WTC11 (cell line): Measurements from ENCODE around the gene PKHD1. TPM values are rescaled to one million over a fixed set of nuclear protein-coding genes. Genes with fewer than 3 reads are reported as not detected.

Experiments used
- ATAC-seq: fragments of 200-7000 bp; cut with Tn5 transposase; 2 replicates; pipeline ENCODE4 v1.10.0; 2021; ENCODE audit warnings: mild to moderate bottlenecking, moderate library complexity
- CTCF ChIA-PET: fragments of 300-600 bp; sonication (Branson Sonifier 250); formaldehyde crosslinking; loops from one replicate; lab custom pipeline; 2021; ENCODE audit warnings: antibody characterized with exemption; lab: Charles Lee
- POLR2A ChIA-PET: fragments of 350-600 bp; sonication (Branson Sonifier 250); formaldehyde crosslinking; loops from one replicate; lab custom pipeline; 2021; ENCODE audit warnings: antibody characterized with exemption; lab: Charles Lee
- DNase-seq: peaks from one replicate; pipeline ENCODE4 v3.0.0; 2021; ENCODE audit warnings: low spot score
- H3K27ac Mint-ChIP-seq: 2 replicates; pipeline ENCODE4 v1.8.0; 2021; ENCODE audit warnings: mixed read lengths
- H3K27me3 Mint-ChIP-seq: 2 replicates; pipeline ENCODE4 v1.8.0; 2021; ENCODE audit warnings: low read depth, mild to moderate bottlenecking, moderate library complexity, mixed read lengths
- H3K36me3 Mint-ChIP-seq: 2 replicates; pipeline ENCODE4 v1.8.0; 2021; ENCODE audit warnings: mixed read lengths
- H3K4me1 Mint-ChIP-seq: 2 replicates; pipeline ENCODE4 v1.8.0; 2022; ENCODE audit warnings: mixed read lengths
- H3K4me3 Mint-ChIP-seq: 2 replicates; pipeline ENCODE4 v1.8.0; 2021; ENCODE audit warnings: mild to moderate bottlenecking, moderate library complexity, mixed read lengths
- H3K9me3 Mint-ChIP-seq: 2 replicates; pipeline ENCODE4 v1.8.0; 2021; ENCODE audit warnings: mixed read lengths
- EMX1 ChIP-seq: fragments of 250-450 bp; sonication (Bioruptor Pico); IDR thresholded peaks from 2 replicates; pipeline ENCODE4 v1.8.0; 2021; ENCODE audit warnings: mild to moderate bottlenecking
- FOXJ3 ChIP-seq: sonication (generic); formaldehyde crosslinking; IDR thresholded peaks from 2 replicates; pipeline ENCODE4 v1.9.0; 2021; ENCODE audit warnings: missing genetic modification reagents, mild to moderate bottlenecking, borderline replicate concordance
- GRHL2 ChIP-seq: fragments of 250-450 bp; sonication (Bioruptor Pico); IDR thresholded peaks from 2 replicates; pipeline ENCODE4 v1.8.0; 2022; ENCODE audit warnings: mild to moderate bottlenecking, moderate library complexity; ENCODE audit not compliant: insufficient replicate concordance, severe bottlenecking
- HMGA2 ChIP-seq: fragments of 250-450 bp; sonication (Bioruptor Pico); IDR thresholded peaks from 2 replicates; pipeline ENCODE4 v1.4.0; 2021; ENCODE audit warnings: mild to moderate bottlenecking, moderate library complexity
- JUN ChIP-seq: sonication (generic); formaldehyde crosslinking; IDR thresholded peaks from 2 replicates; pipeline ENCODE4 v1.8.0; 2023; ENCODE audit warnings: mild to moderate bottlenecking, missing genetic modification reagents
- KAT7 ChIP-seq: sonication (generic); formaldehyde crosslinking; IDR thresholded peaks from 2 replicates; pipeline ENCODE4 v1.8.1; 2023; ENCODE audit warnings: missing genetic modification reagents, mild to moderate bottlenecking, borderline replicate concordance
- MXD4 ChIP-seq: fragments of 250-450 bp; sonication (Bioruptor Pico); IDR thresholded peaks from 2 replicates; pipeline ENCODE4 v1.8.0; 2021; ENCODE audit warnings: mild to moderate bottlenecking, moderate library complexity, borderline replicate concordance
- NFATC4 ChIP-seq: fragments of 250-450 bp; sonication (Bioruptor Pico); IDR thresholded peaks from 2 replicates; pipeline ENCODE4 v1.9.0; 2021; ENCODE audit warnings: mild to moderate bottlenecking
- RORB ChIP-seq: fragments of 250-450 bp; sonication (Bioruptor Pico); IDR thresholded peaks from 2 replicates; pipeline ENCODE4 v1.9.0; 2021; ENCODE audit warnings: mild to moderate bottlenecking
- SOX15 ChIP-seq: fragments of 250-450 bp; sonication (Bioruptor Pico); IDR thresholded peaks from 2 replicates; pipeline ENCODE4 v1.9.0; 2021; ENCODE audit warnings: mild to moderate bottlenecking
- ZNF121 ChIP-seq: sonication (generic); formaldehyde crosslinking; IDR thresholded peaks from 2 replicates; pipeline ENCODE4 v1.8.0; 2023; ENCODE audit warnings: missing genetic modification reagents
- total RNA-seq: library from RNA; stranded (reverse); gene quantifications from 3 replicates; pipeline ENCODE4 v1.2.3, GENCODE V29; 2021
- TF ChIP-seq, protein P1 (sequence below): sonication (generic); formaldehyde crosslinking; conservative IDR thresholded peaks from 2 replicates; pipeline ENCODE4 v1.8.1; 2023; ENCODE audit warnings: mild to moderate bottlenecking, low read depth, missing genetic modification reagents, moderate library complexity
- TF ChIP-seq, protein P2 (sequence below): sonication (generic); formaldehyde crosslinking; IDR thresholded peaks from 2 replicates; pipeline ENCODE4 v1.8.1; 2023; ENCODE audit warnings: mild to moderate bottlenecking, moderate library complexity, missing genetic modification reagents
- TF ChIP-seq, protein P3 (sequence below): sonication (generic); formaldehyde crosslinking; IDR thresholded peaks from 2 replicates; pipeline ENCODE4 v1.8.0; 2022; ENCODE audit warnings: missing genetic modification reagents
- TF ChIP-seq, protein P4 (sequence below): sonication (generic); formaldehyde crosslinking; conservative IDR thresholded peaks from 2 replicates; pipeline ENCODE4 v1.8.1; 2022; ENCODE audit warnings: mild to moderate bottlenecking, missing genetic modification reagents
- TF ChIP-seq, protein P5 (sequence below): sonication (generic); formaldehyde crosslinking; IDR thresholded peaks from 2 replicates; pipeline ENCODE4 v1.8.0; 2022; ENCODE audit warnings: mild to moderate bottlenecking, missing genetic modification reagents
- TF ChIP-seq, protein P6 (sequence below): sonication (generic); formaldehyde crosslinking; IDR thresholded peaks from 2 replicates; pipeline ENCODE4 v1.8.1; 2023; ENCODE audit warnings: mild to moderate bottlenecking, missing genetic modification reagents, borderline replicate concordance
- TF ChIP-seq, protein P7 (sequence below): fragments of 250-450 bp; sonication (Bioruptor Pico); IDR thresholded peaks from 2 replicates; pipeline ENCODE4 v1.9.0; 2021; ENCODE audit warnings: mild to moderate bottlenecking

Gene PKHD1
- total RNA-seq, 1 experiment from 2014 or later: 0.15 TPM

DNA sequence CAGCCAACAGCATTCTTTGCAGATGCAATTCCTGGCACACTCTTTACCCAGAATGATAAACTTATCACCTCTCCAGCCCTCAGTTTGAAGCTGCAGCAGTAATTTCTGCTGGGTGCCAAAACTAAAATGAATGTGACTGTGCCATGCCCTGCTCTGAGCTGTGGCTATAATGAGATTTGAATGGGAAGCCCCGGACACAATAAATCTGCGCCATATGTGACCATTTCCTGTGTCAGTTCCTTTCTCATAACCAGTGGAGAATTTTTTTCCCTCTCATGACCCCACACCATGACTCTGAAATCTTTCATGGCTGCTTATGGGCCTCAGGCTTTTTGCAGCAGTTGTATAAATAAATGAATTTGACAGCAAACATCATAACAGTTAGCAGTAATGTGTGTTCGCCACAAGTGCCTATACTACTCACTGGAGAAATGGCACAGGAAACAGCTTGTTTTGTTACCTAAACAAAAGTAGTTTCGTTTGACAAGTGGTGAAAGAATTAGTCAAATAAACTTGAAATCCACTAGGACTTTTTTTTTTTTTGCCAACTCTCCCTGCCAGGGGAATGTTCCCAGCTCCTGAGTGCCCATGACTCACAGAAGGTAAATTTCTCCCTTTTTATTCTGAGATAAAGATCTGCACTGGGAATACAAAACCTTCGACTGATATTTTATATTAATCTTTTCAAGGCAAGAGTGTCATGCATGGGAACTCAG, 408.4 kb downstream of the PKHD1 start (continued):
- TF ChIP-seq, protein P1, sequence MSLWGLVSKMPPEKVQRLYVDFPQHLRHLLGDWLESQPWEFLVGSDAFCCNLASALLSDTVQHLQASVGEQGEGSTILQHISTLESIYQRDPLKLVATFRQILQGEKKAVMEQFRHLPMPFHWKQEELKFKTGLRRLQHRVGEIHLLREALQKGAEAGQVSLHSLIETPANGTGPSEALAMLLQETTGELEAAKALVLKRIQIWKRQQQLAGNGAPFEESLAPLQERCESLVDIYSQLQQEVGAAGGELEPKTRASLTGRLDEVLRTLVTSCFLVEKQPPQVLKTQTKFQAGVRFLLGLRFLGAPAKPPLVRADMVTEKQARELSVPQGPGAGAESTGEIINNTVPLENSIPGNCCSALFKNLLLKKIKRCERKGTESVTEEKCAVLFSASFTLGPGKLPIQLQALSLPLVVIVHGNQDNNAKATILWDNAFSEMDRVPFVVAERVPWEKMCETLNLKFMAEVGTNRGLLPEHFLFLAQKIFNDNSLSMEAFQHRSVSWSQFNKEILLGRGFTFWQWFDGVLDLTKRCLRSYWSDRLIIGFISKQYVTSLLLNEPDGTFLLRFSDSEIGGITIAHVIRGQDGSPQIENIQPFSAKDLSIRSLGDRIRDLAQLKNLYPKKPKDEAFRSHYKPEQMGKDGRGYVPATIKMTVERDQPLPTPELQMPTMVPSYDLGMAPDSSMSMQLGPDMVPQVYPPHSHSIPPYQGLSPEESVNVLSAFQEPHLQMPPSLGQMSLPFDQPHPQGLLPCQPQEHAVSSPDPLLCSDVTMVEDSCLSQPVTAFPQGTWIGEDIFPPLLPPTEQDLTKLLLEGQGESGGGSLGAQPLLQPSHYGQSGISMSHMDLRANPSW: no peak
- TF ChIP-seq, protein P2, sequence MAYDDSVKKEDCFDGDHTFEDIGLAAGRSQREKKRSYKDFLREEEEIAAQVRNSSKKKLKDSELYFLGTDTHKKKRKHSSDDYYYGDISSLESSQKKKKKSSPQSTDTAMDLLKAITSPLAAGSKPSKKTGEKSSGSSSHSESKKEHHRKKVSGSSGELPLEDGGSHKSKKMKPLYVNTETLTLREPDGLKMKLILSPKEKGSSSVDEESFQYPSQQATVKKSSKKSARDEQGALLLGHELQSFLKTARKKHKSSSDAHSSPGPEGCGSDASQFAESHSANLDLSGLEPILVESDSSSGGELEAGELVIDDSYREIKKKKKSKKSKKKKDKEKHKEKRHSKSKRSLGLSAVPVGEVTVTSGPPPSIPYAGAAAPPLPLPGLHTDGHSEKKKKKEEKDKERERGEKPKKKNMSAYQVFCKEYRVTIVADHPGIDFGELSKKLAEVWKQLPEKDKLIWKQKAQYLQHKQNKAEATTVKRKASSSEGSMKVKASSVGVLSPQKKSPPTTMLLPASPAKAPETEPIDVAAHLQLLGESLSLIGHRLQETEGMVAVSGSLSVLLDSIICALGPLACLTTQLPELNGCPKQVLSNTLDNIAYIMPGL (CRISPR knock-in tag): no peak
- TF ChIP-seq RORB (CRISPR knock-in tag) (no peak), FOXJ3 (no peak), NFATC4 (no peak), EMX1 (CRISPR knock-in tag) (no peak), SOX15 (CRISPR knock-in tag) (no peak), ZNF121 (CRISPR knock-in tag) (no peak)
- TF ChIP-seq, protein P3, sequence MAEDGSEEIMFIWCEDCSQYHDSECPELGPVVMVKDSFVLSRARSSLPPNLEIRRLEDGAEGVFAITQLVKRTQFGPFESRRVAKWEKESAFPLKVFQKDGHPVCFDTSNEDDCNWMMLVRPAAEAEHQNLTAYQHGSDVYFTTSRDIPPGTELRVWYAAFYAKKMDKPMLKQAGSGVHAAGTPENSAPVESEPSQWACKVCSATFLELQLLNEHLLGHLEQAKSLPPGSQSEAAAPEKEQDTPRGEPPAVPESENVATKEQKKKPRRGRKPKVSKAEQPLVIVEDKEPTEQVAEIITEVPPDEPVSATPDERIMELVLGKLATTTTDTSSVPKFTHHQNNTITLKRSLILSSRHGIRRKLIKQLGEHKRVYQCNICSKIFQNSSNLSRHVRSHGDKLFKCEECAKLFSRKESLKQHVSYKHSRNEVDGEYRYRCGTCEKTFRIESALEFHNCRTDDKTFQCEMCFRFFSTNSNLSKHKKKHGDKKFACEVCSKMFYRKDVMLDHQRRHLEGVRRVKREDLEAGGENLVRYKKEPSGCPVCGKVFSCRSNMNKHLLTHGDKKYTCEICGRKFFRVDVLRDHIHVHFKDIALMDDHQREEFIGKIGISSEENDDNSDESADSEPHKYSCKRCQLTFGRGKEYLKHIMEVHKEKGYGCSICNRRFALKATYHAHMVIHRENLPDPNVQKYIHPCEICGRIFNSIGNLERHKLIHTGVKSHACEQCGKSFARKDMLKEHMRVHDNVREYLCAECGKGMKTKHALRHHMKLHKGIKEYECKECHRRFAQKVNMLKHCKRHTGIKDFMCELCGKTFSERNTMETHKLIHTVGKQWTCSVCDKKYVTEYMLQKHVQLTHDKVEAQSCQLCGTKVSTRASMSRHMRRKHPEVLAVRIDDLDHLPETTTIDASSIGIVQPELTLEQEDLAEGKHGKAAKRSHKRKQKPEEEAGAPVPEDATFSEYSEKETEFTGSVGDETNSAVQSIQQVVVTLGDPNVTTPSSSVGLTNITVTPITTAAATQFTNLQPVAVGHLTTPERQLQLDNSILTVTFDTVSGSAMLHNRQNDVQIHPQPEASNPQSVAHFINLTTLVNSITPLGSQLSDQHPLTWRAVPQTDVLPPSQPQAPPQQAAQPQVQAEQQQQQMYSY: no peak
- TF ChIP-seq, protein P4, sequence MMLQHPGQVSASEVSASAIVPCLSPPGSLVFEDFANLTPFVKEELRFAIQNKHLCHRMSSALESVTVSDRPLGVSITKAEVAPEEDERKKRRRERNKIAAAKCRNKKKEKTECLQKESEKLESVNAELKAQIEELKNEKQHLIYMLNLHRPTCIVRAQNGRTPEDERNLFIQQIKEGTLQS (CRISPR knock-in tag): no peak
- TF ChIP-seq, protein P5, sequence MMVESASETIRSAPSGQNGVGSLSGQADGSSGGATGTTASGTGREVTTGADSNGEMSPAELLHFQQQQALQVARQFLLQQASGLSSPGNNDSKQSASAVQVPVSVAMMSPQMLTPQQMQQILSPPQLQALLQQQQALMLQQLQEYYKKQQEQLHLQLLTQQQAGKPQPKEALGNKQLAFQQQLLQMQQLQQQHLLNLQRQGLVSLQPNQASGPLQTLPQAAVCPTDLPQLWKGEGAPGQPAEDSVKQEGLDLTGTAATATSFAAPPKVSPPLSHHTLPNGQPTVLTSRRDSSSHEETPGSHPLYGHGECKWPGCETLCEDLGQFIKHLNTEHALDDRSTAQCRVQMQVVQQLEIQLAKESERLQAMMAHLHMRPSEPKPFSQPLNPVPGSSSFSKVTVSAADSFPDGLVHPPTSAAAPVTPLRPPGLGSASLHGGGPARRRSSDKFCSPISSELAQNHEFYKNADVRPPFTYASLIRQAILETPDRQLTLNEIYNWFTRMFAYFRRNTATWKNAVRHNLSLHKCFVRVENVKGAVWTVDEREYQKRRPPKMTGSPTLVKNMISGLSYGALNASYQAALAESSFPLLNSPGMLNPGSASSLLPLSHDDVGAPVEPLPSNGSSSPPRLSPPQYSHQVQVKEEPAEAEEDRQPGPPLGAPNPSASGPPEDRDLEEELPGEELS: no peak

DNA sequence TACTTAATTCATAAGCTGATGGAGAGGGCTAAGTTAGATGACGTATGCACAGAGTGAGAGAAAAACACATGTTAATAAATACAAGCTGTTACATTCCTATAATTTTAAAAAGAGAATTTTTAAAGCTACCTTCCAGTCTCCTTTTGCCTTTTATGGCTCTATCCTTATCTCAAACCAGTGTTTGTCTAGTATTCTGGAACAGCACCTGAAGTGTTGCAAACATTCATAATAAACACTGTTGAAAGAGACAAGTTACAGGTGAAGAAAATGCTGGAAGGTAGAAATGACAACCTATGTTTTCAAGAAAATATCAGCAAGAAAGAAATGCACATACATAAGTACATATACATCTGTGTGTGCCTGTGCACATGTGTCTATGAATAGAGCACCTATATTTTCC, 409.1 kb downstream of the PKHD1 start:
- Mint-ChIP-seq H3K36me3 (no peaks in the 10 kb centered on the region), H3K4me3 (no peak overlapping the region), H3K27me3 (no peaks in the 10 kb centered on the region), H3K27ac (no peak overlapping the region), H3K9me3 (no peaks in the 10 kb centered on the region), H3K4me1 (peaks cover 2% of the 10 kb centered on the region; the same call in 1 of the 2 replicates)
- no peak for ATAC-seq
- POLR2A ChIA-PET: no interaction called here
- CTCF ChIA-PET: no interaction called here
- TF ChIP-seq FOXJ3 (no peak), MXD4 (CRISPR knock-in tag) (no peak), JUN (CRISPR knock-in tag) (no peak), GRHL2 (CRISPR knock-in tag) (no peak), EMX1 (CRISPR knock-in tag) (no peak), HMGA2 (CRISPR knock-in tag) (no peak), KAT7 (CRISPR knock-in tag) (no peak)
- TF ChIP-seq, protein P6, sequence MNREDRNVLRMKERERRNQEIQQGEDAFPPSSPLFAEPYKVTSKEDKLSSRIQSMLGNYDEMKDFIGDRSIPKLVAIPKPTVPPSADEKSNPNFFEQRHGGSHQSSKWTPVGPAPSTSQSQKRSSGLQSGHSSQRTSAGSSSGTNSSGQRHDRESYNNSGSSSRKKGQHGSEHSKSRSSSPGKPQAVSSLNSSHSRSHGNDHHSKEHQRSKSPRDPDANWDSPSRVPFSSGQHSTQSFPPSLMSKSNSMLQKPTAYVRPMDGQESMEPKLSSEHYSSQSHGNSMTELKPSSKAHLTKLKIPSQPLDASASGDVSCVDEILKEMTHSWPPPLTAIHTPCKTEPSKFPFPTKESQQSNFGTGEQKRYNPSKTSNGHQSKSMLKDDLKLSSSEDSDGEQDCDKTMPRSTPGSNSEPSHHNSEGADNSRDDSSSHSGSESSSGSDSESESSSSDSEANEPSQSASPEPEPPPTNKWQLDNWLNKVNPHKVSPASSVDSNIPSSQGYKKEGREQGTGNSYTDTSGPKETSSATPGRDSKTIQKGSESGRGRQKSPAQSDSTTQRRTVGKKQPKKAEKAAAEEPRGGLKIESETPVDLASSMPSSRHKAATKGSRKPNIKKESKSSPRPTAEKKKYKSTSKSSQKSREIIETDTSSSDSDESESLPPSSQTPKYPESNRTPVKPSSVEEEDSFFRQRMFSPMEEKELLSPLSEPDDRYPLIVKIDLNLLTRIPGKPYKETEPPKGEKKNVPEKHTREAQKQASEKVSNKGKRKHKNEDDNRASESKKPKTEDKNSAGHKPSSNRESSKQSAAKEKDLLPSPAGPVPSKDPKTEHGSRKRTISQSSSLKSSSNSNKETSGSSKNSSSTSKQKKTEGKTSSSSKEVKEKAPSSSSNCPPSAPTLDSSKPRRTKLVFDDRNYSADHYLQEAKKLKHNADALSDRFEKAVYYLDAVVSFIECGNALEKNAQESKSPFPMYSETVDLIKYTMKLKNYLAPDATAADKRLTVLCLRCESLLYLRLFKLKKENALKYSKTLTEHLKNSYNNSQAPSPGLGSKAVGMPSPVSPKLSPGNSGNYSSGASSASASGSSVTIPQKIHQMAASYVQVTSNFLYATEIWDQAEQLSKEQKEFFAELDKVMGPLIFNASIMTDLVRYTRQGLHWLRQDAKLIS (CRISPR knock-in tag): no peak
- TF ChIP-seq, protein P7, sequence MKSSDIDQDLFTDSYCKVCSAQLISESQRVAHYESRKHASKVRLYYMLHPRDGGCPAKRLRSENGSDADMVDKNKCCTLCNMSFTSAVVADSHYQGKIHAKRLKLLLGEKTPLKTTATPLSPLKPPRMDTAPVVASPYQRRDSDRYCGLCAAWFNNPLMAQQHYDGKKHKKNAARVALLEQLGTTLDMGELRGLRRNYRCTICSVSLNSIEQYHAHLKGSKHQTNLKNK (CRISPR knock-in tag): no peak
- no peak for DNase-seq
